Measurements from ENCODE around the gene COA4.

GRCh38 chr11:73894725-73895335, 18.2 kb upstream of the COA4 start:
- no peak for TF ChIP-seq POLR2A (IDR thresholded peaks at IDR 0.05)
- no peak for TF ChIP-seq CTCF (IDR thresholded peaks at IDR 0.05 in 8 of 11, conservative IDR thresholded peaks at IDR 0.05 in 3 of 11)
- no peak for TF ChIP-seq POLR2AphosphoS5 (IDR thresholded peaks at IDR 0.05)

Measured in spleen (tissue), 7 donors.